WTC11 (cell line): ENCODE measurements around the gene DYRK3.

ENCODE experiments used
- AR ChIP-seq: fragments of 250-450 bp; sonication (Bioruptor Pico); IDR thresholded peaks from 2 replicates; pipeline ENCODE4 v1.9.0; 2021; ENCODE audit warnings: mild to moderate bottlenecking
- ARID4B ChIP-seq: sonication (generic); formaldehyde crosslinking; IDR thresholded peaks from 2 replicates; pipeline ENCODE4 v1.8.0; 2023; ENCODE audit warnings: missing genetic modification reagents, mild to moderate bottlenecking, borderline replicate concordance
- ATF2 ChIP-seq: sonication (generic); formaldehyde crosslinking; IDR thresholded peaks from 2 replicates; pipeline ENCODE4 v1.8.1; 2022; ENCODE audit warnings: low read depth, missing genetic modification reagents, borderline replicate concordance
- CREM ChIP-seq: sonication (generic); formaldehyde crosslinking; IDR thresholded peaks from 2 replicates; pipeline ENCODE4 v1.8.1; 2022; ENCODE audit warnings: mild to moderate bottlenecking, missing genetic modification reagents, moderate library complexity
- CTCF ChIP-seq: fragments of 200-600 bp; IDR thresholded peaks from 2 replicates; pipeline ENCODE4 v1.8.0; 2022; ENCODE audit warnings: antibody characterized with exemption
- E2F4 ChIP-seq: sonication (generic); formaldehyde crosslinking; IDR thresholded peaks from 2 replicates; pipeline ENCODE4 v1.8.1; 2022; ENCODE audit warnings: low read depth, mild to moderate bottlenecking, moderate library complexity, missing genetic modification reagents, borderline replicate concordance
- USF1 ChIP-seq: sonication (generic); formaldehyde crosslinking; IDR thresholded peaks from 2 replicates; pipeline ENCODE4 v1.8.0; 2022; ENCODE audit warnings: mild to moderate bottlenecking, missing genetic modification reagents
- USF2 ChIP-seq: sonication (generic); formaldehyde crosslinking; IDR thresholded peaks from 2 replicates; pipeline ENCODE4 v1.8.1; 2023; ENCODE audit warnings: mild to moderate bottlenecking, missing genetic modification reagents, moderate library complexity
- ZBTB21 ChIP-seq: sonication (generic); formaldehyde crosslinking; IDR thresholded peaks from 2 replicates; pipeline ENCODE4 v1.8.1; 2023; ENCODE audit warnings: mild to moderate bottlenecking, missing genetic modification reagents, borderline replicate concordance
- ZBTB43 ChIP-seq: sonication (generic); formaldehyde crosslinking; IDR thresholded peaks from 2 replicates; pipeline ENCODE4 v1.8.1; 2023; ENCODE audit warnings: mild to moderate bottlenecking, missing genetic modification reagents

GRCh38 chr1:206636671-206637070 lies 1.3 kb downstream of the DYRK3 start:
- TF ChIP-seq CTCF (no peak), ATF2 (no peak), USF1 (no peak), E2F4 (no peak), ZBTB21 (CRISPR knock-in tag) (no peak), USF2 (CRISPR knock-in tag) (no peak), CREM (no peak), ZBTB43 (CRISPR knock-in tag) (no peak), AR (no peak), ARID4B (CRISPR knock-in tag) (no peak)
